CD4-positive, alpha-beta T cell treated with Interleukin-6 at 100 ng/mL for 8 hours (primary cell): ENCODE results near the gene SERP2.
"Not testable (repeated sequence)": the region's sequence is repeated elsewhere in the genome, so short reads cannot be mapped to it uniquely, and the experiment has no call there.

Source experiments
- DNase-seq: peaks from one replicate; pipeline ENCODE4 v3.0.0-alpha.2; 2020; ENCODE audit warnings: mixed read lengths, low spot score

The SERP2 gene

DNA sequence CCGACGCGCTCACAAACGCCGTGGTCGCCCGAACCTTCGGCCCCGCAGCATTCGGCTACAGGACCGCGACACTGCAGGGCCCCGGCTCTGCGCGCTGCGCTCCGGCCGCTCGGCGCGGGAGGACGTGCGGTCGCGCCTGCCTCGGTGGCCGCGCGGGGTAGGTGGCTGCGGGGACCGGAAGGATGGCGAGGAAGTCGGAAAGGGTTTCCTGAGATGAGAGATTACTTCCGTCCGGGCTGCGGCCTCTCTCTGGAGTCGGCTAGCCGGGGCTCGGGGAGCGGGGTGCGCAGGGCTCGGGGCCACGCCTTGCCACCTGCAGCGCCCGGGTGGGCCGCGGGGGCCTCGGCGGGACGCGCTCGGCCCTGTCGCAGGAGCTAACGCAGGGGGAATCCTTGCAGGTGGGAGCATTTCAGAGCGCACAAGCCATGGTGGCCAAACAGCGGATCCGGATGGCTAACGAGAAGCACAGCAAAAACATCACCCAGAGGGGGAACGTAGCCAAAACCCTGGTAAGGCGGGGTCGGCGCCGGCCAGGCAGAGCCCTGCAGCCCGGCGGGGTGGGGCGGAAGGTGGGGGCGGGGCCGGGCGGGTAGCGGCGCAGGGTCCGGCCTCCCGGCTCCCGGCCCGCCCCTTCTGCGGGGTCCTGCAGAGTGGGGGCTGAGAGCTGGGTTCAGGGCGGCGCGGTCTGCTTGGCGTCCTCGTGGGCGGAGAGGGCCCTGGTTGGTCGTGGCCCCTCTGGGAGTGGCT is at the start of gene SERP2:
Gene SERP2, plus strand, starts transcription at position 224 of the 747 bp plus-strand sequence. Its CDS starts 202 bp downstream, at position 426.
- no peak for DNase-seq

DNA sequence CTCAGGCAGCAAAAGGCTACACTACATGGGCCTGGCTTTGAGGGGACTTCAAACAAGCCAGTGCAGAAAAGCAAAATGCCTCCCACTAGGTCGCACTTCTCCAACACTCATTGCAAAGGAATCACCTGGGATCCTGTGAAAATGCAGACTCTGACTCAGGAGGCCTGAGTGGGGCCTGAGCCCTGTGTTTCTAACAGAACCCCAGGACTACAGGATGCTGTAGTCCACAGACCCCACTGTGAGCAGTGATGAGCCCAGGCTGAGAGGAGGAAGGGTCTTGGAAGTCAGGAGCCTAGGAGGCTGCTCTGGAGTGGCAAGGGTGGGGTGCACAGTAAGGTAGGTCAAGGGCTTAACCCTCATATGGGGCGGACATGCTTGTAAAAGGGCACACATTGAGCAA is 46.7 kb upstream of the SERP2 start:
- DNase-seq: no peak

DNA sequence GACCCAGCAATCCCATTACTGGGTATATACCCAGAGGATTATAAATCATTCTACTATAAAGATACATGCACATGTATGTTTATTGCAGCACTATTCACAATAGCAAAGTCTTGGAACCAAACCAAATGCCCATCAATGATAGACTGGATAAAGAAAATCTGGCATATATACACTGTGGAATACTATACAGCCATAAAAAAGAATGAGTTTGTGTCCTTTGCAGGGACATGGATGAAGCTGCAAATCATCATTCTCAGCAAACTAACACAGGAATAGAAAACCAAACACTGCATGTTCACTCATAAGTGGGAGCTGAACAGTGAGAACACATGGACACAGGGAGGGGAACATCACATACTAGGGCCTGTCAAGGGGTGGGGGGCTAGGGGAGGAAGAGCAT is 44.6 kb upstream of the SERP2 start:
- not testable (repeated sequence) for DNase-seq

DNA sequence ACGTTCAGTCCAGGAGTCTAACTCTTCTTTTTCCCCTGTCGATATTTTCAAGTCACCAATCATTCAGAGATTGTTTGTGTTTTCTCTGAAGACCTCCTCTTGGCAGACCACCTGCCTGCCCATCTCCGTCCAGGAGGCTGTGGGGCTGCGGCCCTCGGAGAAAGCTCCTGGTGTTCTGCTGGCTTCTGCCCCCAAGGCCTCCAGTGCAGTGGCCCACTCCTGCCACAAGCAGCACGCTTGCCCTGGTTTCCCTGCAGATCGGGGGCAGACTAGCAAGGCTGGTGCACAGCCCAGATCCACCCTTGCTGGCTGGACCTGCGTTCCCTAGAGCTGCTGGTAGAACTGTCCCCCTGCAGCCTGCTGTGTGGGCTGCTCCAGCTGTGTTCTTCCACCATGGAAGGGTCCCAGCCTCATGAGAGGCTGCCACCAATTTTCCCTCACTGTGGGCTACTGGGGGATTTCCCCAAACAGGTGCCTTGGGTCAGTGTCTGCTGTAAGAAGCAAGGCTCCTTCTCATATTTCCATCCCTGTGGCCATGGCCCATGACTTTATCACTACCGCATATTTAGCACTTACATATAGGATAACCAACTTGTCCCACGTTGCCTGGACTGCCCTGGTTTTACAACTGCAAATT is 43.6 kb upstream of the SERP2 start:
- no peak for DNase-seq

DNA sequence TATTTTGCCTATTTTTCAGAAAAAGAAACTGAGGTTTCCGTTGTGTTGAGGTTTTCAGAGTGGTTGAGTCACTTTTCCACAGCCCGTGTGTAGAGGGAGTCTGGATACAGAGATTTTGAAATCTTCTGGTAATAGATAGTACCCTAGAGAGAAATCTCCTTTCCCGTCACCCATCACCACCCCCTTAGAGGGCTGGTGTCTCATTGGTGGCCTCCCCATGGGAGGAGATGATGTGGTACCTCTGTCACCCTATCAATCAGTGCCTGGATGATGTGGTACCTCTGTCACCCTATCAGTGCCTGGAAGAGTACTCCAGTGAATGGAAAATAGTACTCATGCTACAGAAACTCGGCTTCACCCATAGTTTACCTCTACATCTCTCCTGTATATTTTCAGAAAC is 42.2 kb upstream of the SERP2 start:
- DNase-seq: no peak

DNA sequence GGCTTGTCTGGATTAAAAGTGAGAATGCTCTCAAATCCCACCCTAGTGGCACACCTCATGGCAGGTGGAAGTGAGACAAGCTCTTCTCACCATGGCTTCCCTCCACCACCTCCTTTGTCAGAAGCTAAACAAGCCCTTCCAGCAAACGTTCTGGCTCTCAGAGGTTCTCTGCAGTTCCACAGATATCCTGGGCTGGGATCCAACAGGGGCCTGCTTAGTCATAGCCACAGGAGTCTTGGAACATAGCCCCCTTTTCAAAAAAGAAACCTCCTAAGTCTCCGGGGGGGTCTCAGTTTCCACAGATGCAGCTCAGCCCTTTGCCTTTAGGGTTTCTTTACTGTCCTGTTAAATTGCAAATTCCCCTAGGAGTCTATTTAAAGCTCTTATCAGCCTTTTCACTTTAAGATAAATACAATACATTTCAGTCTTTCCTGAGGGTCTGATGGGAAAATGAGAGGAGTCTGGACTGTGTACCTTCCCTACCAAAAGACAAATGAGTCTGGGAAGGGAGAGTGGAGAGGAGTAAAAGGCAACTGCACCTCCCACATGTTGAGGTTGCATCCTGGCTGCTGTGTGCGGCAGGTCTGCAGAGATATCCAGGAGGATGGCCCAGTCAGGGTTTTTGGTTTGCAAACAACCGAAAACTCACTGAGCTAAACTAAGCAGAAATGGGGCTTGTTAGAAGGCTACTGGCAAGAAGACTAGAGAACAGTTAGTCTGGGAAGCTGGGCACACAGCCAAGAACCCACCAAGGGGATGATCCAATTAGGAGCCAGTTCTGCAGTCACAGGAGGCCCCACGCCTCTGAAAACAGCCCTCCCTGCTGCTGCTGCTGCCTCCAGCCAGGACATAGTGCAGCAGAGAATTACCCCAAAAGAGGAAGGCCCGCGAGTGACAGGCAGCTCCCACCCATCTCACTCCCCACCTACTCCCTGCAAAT is 41.4 kb upstream of the SERP2 start:
- no peak for DNase-seq

DNA sequence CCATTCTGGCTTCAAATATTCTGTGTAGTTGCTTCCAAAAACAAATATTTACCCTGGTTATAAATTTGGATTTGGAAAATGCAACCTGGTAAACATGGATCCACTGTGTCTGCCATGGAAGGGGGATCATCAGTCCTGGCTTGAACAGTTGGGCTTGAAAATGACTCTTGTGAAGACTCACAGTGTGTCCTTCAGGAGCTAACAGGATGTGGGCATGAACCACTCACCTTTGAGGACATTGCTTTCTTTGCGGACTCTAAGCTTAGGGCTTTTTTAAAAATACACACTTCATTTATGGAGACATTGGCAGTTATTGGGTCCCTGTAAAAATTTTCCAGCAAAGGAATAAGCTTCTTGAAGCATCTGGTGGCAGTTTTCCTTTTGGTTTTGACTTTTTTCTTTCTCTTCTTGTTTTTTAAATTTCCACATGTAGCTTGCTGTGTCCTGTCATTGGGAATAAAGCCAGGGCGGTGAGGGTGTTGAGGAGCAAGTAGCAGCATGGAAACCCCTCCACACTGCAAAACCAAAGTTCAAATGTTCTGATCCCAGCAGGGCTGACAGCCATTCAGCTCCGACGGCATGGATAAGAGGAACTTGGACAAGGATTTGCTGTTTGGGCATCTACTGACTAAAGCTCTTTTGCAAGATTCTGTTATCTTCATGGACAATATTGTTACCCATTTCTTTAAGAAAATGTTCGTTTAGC is 39.5 kb upstream of the SERP2 start:
- DNase-seq: no peak

DNA sequence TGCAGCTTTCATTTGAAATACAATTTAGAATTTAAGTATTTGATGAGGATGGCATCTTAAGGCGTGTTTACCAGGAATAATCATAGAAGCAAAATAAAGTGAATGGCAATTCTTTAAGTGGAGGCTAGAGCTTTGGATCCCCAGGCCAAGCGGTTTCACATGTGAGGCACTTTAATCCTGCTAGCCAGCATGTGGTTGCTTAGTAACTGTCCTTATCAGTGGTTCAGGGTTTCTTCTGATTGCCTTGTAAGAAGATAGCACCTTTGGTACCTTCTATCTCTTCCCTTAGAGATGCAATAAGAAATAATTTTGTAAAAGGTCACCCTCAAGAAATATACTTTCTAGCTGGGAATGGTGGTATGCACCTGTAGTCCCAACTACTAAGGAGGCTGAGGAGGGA is 38.9 kb upstream of the SERP2 start:
- no peak for DNase-seq

DNA sequence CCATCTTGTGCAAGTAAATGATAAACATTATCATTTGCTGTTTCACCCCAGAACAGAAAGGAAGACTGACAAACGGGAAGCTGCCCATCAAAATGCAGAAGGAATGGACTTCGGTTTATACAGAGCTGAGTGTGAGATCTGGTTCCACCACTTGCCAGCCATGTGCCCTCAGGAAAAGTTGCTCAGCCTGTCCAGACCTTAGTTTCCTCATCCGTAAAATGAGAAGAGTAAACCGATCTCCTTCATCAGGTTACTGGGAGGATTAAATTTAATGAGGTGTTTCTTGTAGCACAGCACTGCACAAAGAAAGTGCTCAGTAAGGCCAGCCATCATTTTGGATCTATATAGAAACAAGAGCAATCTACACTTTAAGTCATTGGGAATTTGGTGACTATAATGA is 36.7 kb upstream of the SERP2 start:
- no peak for DNase-seq

DNA sequence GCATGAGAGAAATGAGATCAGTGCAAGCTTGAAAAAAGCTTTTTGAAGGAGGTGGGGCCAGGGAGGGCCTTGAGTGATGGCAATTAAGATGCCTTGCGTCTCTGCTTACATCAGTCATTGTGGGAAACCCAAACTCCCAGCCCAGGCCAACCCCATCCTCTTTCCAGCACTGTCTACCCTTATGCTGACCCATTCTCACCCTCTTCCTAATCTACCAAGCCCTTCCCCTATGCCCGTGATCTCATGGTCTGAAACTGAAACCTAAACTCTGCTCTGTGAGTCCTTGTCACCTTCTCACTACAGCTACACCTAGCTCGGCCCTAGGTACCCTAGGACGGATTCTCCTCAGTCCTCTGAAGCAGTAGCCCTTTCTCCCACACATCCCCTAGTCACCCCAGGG is 36.0 kb upstream of the SERP2 start:
- DNase-seq: no peak

DNA sequence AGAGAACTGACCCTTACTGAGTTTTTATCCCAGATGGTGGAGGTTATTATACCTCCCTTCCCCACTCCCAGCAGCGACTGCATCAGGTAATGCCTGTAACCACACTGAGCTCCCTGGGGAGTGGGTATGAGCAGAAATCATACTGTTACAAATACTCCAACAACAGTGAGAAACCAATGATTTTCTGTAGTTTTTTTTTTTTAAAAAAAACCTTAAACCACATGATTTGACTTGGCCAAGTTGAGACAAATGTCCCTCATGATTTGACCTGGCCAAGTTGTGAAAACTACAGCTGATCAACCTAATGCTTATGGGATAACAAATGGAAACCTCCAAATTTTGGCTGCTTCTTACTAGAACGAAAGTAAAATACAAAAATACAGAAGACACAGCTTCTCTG is 33.1 kb upstream of the SERP2 start:
- no peak for DNase-seq

DNA sequence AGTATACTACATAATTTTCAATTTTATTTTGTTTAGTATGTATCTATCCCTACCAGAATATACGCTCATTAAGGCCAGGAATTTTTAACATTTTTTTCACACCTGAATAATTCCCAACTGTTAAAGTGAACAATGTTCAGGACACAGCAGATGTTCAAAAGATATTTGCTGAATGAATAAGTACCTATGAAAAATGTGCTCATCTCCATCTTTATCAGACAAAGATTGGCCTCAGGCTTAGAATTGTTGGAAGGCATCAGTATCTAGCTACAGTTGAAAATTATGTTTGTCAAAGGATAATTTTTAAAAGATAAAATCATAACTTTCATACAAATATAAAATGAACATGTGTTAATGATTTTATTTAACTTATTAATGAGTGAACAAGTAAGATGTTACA is 30.9 kb upstream of the SERP2 start:
- DNase-seq: no peak

DNA sequence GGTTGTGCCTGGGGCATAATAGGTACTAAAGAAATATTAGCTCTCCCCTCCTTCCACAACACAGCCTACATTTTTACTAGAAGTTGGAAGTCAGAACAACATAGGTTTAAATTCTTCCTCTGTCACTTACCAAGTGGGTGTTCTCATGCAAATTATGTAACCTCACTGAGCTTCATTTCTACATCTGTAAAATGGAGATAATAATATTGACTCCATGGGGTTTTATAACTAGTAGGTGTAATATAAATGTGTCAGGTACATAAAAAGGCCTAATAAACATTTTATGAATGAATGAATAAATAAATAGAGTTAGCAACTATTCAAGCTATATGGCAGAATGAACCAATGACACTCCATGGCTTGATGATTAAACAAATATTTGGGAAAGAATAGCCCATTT is 27.1 kb upstream of the SERP2 start:
- no peak for DNase-seq

DNA sequence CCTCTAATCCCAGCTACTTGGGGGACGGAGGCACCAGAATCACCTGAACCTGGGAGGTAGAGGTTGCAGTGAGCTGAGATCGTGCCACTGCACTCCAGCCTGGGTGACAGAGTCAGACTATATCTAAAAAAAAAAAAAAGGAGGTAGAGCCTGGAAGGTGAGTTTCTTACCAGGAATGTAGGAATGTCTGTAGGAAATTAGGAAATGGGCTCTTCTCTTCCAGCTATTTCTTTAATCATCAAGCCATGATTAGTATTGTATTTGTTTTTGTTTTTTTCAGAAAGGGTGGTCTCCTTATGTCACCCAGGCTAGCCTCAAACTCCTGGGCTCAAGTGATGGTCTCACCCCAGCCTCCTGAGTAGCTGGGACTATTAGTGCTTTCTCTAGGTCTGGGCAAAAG is 26.3 kb upstream of the SERP2 start:
- DNase-seq: no peak

DNA sequence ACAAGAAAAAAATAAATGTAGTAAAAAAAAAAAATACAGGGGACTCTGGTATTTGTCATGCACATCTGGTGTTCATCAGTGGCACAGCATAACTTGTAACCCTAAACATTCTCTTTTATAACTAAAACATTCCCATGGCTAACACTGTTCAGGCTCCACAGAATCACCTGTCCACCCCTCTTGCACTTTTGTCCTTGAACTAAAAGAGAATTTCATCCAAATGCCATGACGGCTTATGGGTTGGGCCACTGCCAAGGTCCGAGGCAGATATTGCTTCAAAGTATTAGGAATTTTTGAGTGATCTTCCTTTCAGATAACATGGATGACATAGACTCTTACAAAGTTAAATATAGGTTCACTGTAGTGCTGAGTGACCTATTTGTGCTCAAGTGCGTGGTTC is 25.7 kb upstream of the SERP2 start:
- no peak for DNase-seq

DNA sequence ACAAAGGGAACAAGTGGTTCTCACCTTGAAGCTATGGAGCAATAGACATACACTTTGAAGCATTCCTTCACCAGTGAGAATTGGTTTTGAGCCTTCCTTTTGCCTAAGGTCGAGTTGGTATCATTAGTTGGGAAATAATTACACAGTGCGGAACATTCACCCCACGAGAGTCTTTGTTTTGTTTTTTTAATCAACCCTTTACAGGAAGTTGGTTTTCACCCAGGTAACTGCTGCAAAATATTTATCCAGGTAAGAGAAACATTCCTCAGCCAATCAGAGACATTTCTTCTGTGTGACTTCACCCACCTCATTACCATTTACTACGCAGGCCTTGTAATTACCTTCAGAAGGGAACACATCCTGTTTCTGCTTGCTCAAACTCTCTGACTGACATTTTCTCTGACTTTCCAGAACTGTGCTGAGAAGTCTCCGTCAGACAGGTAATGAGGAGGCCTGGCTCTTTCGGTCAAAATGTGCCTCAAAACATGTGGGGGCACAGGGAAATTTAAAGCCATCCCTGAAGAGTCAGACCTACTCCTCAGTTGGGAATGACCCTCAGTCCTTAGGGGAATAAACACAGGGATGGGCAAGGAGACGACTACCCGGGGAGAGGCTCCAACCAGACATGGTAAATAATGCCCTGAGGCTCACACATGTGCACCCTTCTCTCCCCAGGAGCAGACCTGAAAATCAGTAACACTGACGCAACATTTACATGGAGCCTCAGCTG is 22.7 kb upstream of the SERP2 start:
- no peak for DNase-seq

DNA sequence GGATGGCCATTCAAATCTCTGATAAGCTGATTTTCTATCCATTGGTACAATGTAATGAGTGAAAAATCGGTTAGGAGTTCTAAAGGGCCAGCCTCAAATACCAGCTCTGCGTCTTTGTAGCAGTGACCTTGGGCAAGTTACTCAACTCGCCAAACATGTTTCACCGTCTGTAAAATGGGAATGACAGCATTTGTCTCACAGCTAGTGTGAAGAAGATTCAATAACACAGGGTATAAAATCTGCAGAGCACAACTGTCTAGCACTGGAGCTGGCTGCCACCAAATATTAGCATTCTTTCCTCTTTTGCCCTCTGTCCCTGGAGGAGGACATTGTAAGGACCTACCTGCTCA is 22.1 kb upstream of the SERP2 start:
- no peak for DNase-seq

DNA sequence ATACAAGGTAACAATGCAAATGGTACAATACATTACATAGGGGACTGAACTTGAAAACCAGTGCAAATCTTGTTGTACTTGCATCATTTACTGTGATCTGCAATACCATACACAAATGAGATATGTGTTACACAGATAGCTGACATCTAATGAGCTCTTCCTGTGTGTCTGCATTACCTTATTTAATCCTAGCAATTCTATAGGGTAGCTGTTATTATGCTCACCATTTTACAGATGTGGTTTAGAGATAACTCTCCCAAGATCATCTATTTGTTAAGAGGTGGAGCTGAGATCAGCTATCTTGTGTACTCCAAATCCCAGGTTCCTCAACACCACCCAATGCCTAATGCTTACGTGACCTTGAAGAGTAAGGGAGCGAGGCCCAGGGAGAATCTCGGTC is 21.4 kb upstream of the SERP2 start:
- DNase-seq: no peak

DNA sequence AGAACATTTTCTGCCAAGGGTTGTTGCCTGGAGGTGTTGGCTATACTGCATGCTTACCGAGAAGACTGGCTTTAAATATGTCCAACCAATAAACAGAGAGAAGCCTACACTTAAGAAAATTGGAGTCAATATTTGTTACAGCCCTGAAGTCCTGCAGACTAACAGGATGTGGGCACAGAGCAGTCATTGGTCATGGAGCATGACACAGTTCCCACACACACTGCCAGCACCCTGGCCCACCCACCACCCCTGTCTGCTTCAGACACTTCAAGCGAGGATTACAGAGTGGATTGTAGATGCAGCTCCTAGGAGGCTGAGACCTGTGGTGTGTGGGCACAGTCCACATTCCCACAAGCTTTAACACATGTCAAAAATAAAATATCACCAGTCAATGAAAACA is 21.0 kb upstream of the SERP2 start:
- DNase-seq: no peak

DNA sequence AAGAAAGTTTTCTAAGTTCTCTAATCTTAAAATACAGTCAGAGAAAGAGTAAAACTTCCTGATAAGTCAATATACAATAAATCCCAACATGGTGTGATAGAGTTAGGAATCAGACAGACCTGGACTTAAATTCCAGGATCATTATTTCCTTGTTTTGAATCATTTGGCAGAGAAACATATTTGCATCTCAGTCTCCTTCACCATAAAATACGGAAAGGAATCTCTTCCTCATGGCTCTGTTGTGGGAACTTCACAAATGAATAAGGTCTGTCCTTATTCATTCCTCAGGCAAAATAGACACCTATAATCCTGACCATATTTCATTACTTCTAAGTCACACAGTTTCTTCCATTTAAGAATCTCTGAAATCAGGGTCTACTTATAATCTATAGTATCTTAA is 19.3 kb upstream of the SERP2 start:
- DNase-seq: no peak

DNA sequence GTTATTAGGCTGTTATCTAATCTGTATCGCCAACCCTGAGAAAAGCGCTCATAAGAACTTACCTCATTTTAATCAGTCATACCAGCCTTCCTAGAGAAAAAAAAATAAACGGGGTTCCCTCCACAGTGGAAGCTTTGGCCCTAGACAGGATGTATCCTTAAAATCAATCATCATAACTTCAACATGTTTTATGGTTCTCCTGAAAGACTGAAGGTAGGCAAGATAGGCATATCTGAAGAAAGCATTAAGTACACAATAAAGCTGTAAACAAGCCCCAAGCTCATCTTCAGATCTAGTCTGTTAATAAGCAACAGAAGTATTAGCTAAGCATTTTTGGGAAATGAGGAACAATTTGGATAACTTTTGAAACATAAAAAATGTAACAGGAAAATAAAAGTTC is 18.7 kb upstream of the SERP2 start:
- no peak for DNase-seq

DNA sequence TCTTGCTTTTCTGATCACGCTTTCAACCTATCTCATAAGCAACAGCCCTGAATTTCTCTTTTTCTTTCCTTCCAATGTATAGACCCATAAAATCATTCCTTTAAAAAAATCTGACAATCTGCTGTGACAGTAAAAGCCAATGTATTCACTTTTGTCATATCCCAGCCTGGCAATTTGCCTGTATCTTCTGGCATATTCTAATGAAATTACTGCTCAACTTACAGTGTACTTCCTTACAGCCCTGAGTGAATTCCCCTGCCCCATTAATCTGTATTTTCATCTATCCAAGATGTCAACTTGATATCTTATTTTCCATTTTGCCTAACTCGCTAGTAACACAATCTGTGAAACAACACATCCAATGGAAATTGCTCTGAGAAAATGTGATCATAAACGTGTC is 18.0 kb upstream of the SERP2 start:
- no peak for DNase-seq
